Fibroblast of lung (primary cell): Measurements from ENCODE around the gene PSMC3. TPM values are rescaled to one million over a fixed set of nuclear protein-coding genes. Genes with fewer than 3 reads are reported as not detected.

Source experiments
- DNase-seq, 2 donors: peaks; one replicate each; pipeline versions ENCODE4 v3.0.0 to v3.0.0-alpha.2; 2010; ENCODE audit warnings: low read depth in 2 of 2
- H2AFZ ChIP-seq: 2 replicates; pipeline ENCODE4 v1.5.1; 2012; ENCODE audit warnings: low read length, control low read depth, inconsistent platforms
- H3K27ac ChIP-seq: 2 replicates; pipeline ENCODE4 v1.5.1; 2011; ENCODE audit warnings: low read length, control low read depth; ENCODE audit not compliant: insufficient read depth
- H3K27me3 ChIP-seq: 2 replicates; pipeline ENCODE4 v1.5.1; 2011; ENCODE audit warnings: mild to moderate bottlenecking, low read length; ENCODE audit not compliant: control insufficient read depth, insufficient read depth
- H3K36me3 ChIP-seq: 2 replicates; pipeline ENCODE4 v1.5.1; 2011; ENCODE audit warnings: low read length; ENCODE audit not compliant: control insufficient read depth, insufficient read depth
- H3K4me1 ChIP-seq: 2 replicates; pipeline ENCODE4 v1.5.1; 2011; ENCODE audit warnings: low read length; ENCODE audit not compliant: control insufficient read depth, insufficient read depth; ENCODE audit errors: extremely low read depth
- H3K4me2 ChIP-seq: 2 replicates; pipeline ENCODE4 v1.5.1; 2011; ENCODE audit warnings: low read length, control low read depth; ENCODE audit not compliant: insufficient read depth; ENCODE audit errors: extremely low read depth
- H3K4me3 ChIP-seq, 4 experiments: fragments of 200-600 bp in 1 of 4; sonication (generic) in 1 of 4; replicated peaks in 1 of 4; 2 replicates each; pipeline ENCODE4 v1.5.1; 2011 to 2016; ENCODE audit warnings: low read length in 4 of 4, low read depth in 3 of 4, mild to moderate bottlenecking in 3 of 4, control low read depth in 2 of 4, inconsistent platforms in 1 of 4, mixed read lengths in 1 of 4; ENCODE audit not compliant: insufficient read depth in 1 of 4; ENCODE audit errors: control extremely low read depth in 1 of 4
- H3K79me2 ChIP-seq: 2 replicates; pipeline ENCODE4 v1.5.1; 2012; ENCODE audit warnings: mild to moderate bottlenecking, low read length, inconsistent platforms; ENCODE audit not compliant: control insufficient read depth, insufficient read depth
- H3K9ac ChIP-seq: 2 replicates; pipeline ENCODE4 v1.5.1; 2011; ENCODE audit warnings: mild to moderate bottlenecking, low read length, control low read depth; ENCODE audit not compliant: insufficient read depth
- H3K9me3 ChIP-seq: 2 replicates; pipeline ENCODE4 v1.5.1; 2012; ENCODE audit warnings: low read depth, low read length; ENCODE audit not compliant: control insufficient read depth, insufficient read depth
- H4K20me1 ChIP-seq: 2 replicates; pipeline ENCODE4 v1.5.1; 2011; ENCODE audit warnings: low read length; ENCODE audit not compliant: control insufficient read depth, insufficient read depth; ENCODE audit errors: extremely low read depth
- EZH2 ChIP-seq: IDR thresholded peaks from 2 replicates; pipeline ENCODE4 v1.5.1; 2012; ENCODE audit warnings: low read length, control low read depth, mild to moderate bottlenecking; ENCODE audit errors: missing control alignments
- polyA plus RNA-seq, 2 donors: library from polyadenylated mRNA; depleted of rRNA in 1 of 2; stranded (reverse) in 1 of 2; unstranded in 1 of 2; fragments of >200 nt; gene quantifications; 2 replicates each; pipeline ENCODE4 v1.2.1, GENCODE V29; 2011 to 2012; ENCODE audit warnings: missing spikeins in 1 of 2
- total RNA-seq: library from RNA; depleted of rRNA; stranded (reverse); fragments of >200 nt; gene quantifications from 2 replicates; pipeline ENCODE4 v1.2.1, GENCODE V29; 2014
- TF ChIP-seq, protein P1 (sequence below), 2 donors: IDR thresholded peaks in 1 of 2; conservative IDR thresholded peaks in 1 of 2; 1 replicate in 1 of 2; 2 replicates in 1 of 2; pipeline ENCODE4 v1.5.1; 2011 to 2012; ENCODE audit warnings: low read length in 2 of 2, control low read depth in 1 of 2, inconsistent platforms in 1 of 2, low read depth in 1 of 2, mild to moderate bottlenecking in 1 of 2

PSMC3 gene
- total and polyA plus RNA-seq, 2 donors (not counting 1 experiment from before 2014, with no cell fraction given) = 107 to 294 TPM

DNA sequence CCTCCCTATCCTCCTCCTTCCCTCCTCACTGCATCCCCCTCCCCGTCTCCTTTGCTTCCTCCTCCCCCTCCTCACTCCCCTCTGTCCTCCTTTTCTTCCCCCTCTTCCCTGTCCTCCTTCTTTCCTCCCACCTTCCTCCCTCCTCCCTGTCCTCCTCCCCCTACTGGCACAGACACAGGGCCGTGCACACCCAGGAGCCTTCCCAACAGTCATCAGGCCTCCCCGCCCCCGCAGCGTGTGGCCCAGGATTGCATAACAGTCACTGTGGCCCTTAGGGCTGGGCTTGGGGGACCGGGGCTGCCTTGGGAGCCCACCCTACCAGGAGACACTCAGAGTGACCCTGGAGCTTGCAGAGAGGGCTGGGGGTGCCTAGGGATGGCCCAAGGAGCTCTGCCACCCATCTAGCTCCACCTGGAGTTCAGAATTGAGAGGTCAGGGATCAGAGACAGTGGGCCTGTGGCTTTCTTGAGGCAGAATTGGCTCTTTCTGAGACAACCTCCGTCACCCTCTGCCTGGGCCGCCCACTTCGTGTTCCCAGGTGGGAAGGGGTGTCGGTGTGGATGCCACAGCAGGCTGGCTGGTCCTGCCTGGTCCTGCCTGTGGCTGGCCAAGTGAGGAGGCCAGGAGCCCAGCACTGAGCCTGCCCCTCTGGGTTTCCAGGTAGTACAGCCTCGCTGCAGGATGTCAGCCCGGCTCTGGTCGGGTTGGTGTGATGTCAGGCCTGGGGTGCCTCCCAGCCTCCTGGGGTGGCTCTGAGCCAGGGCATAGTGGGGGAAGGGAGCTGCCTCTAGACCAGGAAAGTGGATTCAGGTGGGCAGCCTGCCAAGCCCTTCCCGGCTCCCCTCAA is 49.5 kb downstream of the PSMC3 start:
- Histone ChIP-seq H3K9ac (no peak overlapping the region), H3K27ac (no peak overlapping the region), H3K36me3 (no peaks in the 10 kb centered on the region), H3K4me1 (no peaks in the 10 kb centered on the region), H3K27me3 (no peaks in the 10 kb centered on the region), H3K79me2 (no peaks in the 10 kb centered on the region), H2AFZ (no peak overlapping the region), H3K4me2 (no peak overlapping the region), H4K20me1 (no peaks in the 10 kb centered on the region), H3K9me3 (no peaks in the 10 kb centered on the region), H3K4me3 (no peak overlapping the region)
- no peak for TF ChIP-seq EZH2
- TF ChIP-seq, protein P1, sequence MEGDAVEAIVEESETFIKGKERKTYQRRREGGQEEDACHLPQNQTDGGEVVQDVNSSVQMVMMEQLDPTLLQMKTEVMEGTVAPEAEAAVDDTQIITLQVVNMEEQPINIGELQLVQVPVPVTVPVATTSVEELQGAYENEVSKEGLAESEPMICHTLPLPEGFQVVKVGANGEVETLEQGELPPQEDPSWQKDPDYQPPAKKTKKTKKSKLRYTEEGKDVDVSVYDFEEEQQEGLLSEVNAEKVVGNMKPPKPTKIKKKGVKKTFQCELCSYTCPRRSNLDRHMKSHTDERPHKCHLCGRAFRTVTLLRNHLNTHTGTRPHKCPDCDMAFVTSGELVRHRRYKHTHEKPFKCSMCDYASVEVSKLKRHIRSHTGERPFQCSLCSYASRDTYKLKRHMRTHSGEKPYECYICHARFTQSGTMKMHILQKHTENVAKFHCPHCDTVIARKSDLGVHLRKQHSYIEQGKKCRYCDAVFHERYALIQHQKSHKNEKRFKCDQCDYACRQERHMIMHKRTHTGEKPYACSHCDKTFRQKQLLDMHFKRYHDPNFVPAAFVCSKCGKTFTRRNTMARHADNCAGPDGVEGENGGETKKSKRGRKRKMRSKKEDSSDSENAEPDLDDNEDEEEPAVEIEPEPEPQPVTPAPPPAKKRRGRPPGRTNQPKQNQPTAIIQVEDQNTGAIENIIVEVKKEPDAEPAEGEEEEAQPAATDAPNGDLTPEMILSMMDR (conservative IDR thresholded peaks at IDR 0.05 in 1 of 2, IDR thresholded peaks at IDR 0.05 in 1 of 2; ENCODE audit: low read depth in 1 of 2, low read length in 2 of 2) = no peak
- DNase-seq = no peak

DNA sequence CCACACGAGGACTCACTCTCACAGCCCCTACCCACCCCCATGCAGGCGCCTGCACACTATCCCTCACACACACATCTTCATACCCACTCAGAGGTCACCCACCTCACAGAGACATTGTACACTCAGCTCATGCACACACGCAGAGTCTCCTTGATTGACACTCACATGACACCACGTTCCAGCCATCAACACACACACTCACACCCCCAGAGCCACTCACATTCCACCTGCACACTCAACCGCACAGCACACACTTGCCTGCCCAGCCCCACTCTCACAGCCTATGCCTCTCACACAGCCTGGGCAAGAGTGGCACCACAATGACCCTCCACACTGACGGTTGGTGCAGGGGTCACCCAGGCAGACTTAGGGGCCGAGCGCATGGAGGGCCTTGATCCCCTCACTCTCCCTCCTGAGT is 50.1 kb downstream of the PSMC3 start:
- TF ChIP-seq EZH2 = no peak
- TF ChIP-seq, protein P1 (conservative IDR thresholded peaks at IDR 0.05 in 1 of 2, IDR thresholded peaks at IDR 0.05 in 1 of 2; ENCODE audit: low read depth in 1 of 2, low read length in 2 of 2) = no peak
- no peaks in the 10 kb centered on the region for H3K9me3 ChIP-seq
- no peaks in the 10 kb centered on the region for H3K36me3 ChIP-seq
- no peaks in the 10 kb centered on the region for H3K79me2 ChIP-seq
- H3K4me3 ChIP-seq = no peak overlapping the region
- H3K4me1 ChIP-seq = no peaks in the 10 kb centered on the region
- DNase-seq = no peak
- no peak overlapping the region for H3K4me2 ChIP-seq
- H2AFZ ChIP-seq = no peak overlapping the region
- H3K27ac ChIP-seq = no peak overlapping the region
- no peaks in the 10 kb centered on the region for H4K20me1 ChIP-seq
- no peak overlapping the region for H3K9ac ChIP-seq
- no peaks in the 10 kb centered on the region for H3K27me3 ChIP-seq

DNA sequence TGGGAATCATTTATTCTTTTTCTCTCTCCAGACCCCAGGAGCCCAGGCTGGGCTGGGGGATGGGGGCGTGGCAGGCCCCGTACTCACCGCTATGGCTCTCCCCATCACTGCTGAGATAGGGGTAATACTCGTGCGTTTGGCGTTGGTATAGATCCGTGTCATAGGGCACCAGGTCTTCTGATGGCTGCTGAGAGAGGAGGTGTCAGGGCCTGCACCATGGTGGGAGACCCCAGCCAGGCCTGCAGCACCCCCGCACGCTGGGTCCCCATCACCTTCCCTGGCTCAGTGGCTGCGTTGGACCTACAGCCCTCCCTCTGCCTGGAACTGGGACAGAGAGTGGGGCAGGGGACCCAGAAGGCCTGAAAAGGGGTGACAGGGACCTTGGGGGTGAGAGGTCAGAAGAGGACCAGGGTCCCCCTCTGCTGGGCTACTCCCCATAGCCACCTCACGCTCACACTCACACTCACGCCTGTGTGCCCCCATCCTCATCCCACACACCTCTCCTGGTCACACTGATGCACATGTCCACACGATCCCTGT is 50.6 kb downstream of the PSMC3 start:
- no peaks in the 10 kb centered on the region for H3K36me3 ChIP-seq
- H3K4me2 ChIP-seq = no peak overlapping the region
- no peak overlapping the region for H3K27ac ChIP-seq
- H2AFZ ChIP-seq = no peak overlapping the region
- H3K27me3 ChIP-seq = no peaks in the 10 kb centered on the region
- H3K9me3 ChIP-seq = no peaks in the 10 kb centered on the region
- H3K4me1 ChIP-seq = no peaks in the 10 kb centered on the region
- no peak for TF ChIP-seq EZH2
- TF ChIP-seq, protein P1 (conservative IDR thresholded peaks at IDR 0.05 in 1 of 2, IDR thresholded peaks at IDR 0.05 in 1 of 2; ENCODE audit: low read depth in 1 of 2, low read length in 2 of 2) = no peak
- no peaks in the 10 kb centered on the region for H3K79me2 ChIP-seq
- H4K20me1 ChIP-seq = no peaks in the 10 kb centered on the region
- H3K4me3 ChIP-seq = no peak overlapping the region
- no peak for DNase-seq
- H3K9ac ChIP-seq = no peak overlapping the region
